HG02970 (cell line): ENCODE data around the gene KNDC1.

Source experiments
- ATAC-seq: cut with Tn5 transposase; IDR thresholded peaks from one replicate; pipeline ENCODE4 v1.9.1; 2021; ENCODE audit warnings: mild to moderate bottlenecking, moderate library complexity, moderate number of reproducible peaks; ENCODE audit not compliant: unreplicated experiment, low FRiP score

The KNDC1 gene

DNA sequence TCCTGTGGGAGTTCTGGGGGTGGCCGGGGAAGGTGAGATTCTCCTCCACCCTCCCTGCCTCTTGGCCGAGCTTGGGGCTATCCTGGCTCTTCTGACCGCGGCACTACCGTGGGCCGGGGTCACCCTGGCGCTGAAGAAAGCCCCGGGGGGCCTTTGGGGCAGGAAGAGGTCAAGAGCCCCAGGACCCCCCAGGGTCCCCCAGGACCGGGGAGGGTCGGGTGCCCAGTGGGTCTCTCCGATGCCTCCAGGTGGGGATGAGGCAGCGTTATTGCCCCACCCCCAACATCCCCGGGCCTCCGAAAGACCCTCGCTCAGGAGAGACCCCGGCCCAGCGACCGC, 439 bp upstream of the KNDC1 start:
- no peak for ATAC-seq

GRCh38 chr10:133160826-133161471, 930 bp downstream of the KNDC1 start:
- no peak for ATAC-seq

DNA sequence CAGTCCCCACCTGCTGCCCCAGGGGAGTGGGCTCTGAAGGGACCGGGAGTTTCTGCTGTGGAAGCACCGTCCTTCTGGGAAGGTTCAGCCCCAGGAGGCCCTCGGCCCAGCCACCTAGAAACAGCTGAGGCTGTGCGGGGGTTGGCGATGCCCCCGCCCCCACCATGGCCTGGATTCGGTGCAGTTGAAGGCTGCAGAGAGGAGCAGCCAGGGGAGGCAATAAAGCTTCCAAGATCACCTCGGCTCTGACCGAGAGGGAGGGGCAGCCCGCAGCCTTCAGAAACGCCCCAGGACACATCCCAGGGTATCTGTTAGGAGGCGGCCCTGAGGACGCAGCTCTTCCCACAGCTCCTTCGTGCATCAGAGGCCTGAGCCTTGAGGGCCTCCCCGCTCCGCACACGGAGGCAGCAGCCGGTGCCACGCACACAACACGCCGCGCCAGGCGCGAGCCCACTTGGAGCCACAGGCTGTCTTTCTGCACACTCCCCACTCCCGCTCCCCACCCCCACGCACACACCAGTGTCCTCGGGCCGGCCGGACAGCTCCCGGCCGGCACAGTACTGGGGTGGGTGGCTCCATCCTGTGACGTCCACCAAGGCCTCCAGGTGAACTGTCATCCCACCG, 1.6 kb downstream of the KNDC1 start:
- no peak for ATAC-seq

DNA sequence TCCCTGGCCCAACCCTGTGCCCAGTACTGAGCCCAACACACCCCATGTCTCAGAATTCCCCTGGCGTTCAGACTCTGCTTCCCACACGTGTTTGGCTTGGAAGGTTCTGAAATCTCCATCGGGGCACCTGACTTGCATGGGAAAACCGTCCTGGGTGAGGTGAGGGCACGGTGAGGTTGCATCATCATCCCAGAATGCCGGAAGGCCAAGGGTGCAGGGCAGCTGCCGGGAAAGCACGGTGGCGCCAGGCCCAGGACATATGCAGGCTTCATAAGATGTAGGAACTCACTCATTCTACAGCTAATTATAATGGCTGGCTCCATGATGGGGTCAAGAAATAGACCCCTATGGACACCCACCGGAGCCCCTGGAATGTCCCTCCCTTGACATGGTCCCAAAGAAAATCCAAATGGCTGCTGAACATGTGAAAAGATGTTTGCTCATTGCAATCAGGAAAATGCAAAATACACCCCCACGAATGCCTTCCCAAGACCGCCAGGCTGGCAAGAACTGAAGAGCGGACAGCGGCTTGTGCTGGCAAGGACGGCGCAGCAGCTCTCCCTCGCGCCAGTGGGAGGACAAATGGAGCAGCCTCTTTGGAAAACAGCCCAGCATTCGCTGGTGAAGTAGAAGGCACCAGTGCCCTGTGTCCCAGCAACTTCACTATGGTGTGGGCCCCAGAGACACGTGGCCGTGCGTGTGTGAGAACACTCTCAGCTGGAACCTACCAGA, 2.3 kb downstream of the KNDC1 start:
- ATAC-seq: no peak

DNA sequence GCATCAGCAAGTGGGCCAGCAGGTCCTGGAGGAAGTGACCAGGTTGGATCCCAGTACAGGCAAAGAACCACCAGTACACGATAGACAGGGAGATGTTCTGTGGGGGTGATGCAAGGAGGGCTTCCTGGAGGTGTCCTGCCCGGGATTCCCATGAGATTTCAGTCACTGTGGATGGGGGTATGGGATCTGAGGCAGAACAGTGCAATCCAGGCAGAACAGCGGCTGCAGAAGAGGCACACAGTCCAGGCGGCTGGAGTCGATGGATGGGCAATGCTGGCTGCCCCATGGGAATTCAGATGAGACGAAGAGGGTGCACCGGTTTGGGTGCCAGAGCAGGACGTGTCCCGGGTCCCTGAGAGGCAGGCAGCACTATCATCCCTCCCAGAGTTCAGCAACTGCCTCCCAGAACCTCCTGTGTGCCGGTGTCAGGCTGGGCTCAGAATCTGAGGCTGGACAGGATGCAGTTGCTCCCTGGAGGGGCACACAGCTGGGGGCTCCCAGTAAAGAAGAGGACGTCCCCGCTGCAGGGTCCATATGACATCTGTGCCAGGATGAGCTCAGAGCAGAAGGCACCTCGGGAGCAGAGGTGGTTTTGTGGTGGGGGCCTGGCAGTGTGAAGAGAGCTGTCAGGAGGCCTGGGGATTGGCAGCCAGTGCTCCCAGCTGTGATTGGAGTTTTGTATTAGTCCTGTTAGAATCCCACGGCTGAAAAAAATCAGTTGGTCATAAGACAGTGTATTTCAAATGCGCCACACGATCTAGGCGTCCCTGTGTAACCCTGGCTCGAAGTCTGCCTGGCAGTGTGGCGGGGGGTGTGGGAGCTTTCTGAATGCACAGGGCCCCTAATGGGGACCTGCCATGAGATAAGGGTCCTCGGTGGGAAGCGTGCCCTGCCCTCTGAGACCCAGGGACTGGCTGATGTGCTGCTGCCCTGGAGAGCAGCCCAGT, 3.2 kb downstream of the KNDC1 start:
- no peak for ATAC-seq

DNA sequence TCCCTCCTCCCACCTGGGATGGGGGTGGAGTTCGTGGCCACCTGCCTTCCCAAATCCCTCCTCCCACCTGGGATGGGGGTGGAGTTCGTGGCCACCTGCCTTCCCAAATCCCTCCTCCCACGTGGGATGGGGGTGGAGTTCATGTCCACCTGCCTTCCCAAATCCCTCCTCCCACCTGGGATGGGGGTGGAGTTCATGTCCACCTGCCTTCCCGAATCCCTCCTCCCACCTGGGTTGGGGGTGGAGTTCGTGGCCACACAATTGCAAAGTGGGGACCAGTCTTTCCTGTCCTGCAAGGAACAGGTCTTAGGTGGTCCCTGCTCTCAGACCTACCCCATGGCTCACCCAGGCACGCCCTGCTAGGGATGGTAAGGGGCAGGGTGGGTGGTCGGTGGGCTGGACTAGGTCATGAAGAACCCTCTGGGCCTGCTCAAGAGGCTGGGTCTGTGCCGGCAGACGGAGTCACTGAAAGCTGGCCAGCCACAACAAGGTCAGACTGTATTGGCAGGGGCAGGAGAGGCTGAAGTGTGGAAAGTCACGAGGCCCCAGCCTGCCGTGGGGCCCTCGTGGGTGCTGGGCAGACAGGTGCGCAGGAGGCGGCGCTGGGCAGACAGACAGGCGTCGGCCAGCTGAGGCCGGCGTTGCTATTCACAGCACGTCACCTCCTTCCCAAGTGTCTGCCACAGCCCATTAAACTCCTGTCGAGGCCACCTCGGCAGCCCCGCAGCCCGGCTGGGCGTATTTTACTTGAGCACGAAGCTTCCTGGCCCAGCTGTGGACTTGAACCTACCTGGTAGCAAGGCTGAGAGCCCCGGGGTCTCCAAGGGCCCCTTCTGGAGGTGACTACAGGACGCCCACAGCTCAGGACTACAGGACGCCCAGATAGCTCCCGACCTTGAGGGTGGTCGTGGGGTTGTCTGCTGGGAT, 4.1 kb downstream of the KNDC1 start:
- no peak for ATAC-seq

DNA sequence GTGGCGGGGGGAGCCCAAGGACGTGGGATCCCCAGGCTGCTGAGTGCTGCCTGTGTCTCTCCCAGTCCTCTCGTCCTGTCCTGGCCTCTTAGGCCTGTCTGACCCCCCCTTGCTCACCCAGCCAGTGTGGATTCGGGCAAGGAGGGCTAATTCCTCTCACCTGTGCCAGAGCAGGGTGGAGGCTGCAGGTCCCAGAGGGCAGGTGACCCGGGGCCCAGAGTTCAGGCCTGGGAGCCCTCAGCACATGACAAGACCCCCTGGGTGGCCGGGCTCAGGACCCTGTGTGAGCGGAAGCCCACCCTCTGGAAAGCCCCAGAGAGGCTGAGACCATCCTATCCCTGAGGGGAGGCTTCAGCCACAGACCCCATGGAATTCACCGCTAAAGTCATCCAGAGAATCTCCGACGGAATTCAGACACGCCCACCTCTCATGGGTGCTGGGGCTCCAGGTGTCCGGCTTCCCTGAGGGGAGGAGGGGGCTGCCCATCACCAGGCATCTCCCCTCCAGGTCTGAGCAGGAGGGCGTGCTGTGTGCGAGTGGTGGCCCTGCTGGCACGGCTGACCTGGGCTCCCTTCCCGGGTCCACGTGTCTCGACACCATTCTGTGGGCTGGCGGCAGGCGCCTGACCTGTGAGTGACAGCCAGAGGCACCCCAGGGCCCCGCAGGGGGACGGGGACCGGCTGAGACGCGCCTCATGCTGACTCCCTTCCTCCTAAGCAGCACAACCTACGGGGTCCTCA, 5.0 kb downstream of the KNDC1 start:
- no peak for ATAC-seq

- no peak for ATAC-seq
These were observed 5.8 kb downstream of the KNDC1 start for GRCh38 chr10:133165556-133166503.

DNA sequence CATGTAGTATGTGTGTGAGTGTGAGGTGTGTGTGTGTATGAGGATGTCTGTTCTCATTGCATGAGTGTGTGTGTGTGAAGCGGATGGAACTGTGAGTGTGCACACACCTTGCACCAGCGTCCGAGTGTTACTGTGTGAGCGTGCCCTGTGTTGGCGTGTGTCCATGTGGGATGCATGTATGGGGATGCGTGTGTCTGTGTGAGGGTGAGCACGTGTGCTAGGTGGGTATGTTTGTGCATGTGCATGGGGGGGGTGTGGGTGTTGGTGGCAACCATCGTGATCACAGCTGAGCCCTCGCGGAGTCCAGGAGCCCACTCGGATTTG, 6.4 kb downstream of the KNDC1 start:
- ATAC-seq: no peak

DNA sequence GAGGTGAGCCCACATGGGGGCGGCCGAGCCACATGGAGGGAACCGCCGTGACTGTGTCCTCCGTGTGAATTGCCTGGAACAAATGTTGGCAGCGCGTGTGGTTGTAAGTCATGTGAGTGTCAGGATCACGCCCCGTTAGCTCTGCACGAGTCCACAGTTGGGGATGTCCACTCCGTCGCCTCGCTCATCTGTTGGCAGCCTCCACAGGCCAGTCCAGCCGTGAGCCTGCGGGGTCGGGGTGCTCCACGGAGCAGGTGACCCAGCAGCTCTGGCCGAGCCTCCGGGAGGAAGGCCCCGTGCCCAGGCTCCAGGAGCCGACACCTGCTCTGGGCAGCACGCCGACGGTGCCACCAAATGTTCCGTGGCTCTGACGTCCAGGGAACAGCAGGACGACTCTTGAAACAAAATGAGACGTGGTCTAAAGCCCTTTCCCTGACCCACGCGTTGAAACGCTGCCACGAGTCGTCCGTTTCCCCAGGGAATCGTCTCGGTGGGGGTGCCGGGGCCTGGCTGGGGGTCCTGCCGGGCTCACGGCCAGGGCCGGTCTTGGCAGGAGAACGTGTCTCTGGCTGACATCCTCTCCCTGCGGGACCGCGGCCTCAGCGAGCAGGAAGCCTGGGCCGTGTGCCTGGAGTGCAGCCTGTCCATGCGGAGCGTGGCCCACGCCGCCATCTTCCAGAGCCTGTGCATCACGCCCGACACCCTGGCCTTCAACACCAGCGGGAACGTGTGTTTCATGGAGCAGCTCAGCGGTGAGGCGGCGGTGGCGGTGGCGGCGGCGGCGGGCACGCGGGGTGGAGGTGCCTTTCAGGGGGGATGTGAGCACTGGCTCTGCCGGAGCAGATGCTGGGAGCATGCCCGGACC, 7.0 kb downstream of the KNDC1 start:
- no peak for ATAC-seq

DNA sequence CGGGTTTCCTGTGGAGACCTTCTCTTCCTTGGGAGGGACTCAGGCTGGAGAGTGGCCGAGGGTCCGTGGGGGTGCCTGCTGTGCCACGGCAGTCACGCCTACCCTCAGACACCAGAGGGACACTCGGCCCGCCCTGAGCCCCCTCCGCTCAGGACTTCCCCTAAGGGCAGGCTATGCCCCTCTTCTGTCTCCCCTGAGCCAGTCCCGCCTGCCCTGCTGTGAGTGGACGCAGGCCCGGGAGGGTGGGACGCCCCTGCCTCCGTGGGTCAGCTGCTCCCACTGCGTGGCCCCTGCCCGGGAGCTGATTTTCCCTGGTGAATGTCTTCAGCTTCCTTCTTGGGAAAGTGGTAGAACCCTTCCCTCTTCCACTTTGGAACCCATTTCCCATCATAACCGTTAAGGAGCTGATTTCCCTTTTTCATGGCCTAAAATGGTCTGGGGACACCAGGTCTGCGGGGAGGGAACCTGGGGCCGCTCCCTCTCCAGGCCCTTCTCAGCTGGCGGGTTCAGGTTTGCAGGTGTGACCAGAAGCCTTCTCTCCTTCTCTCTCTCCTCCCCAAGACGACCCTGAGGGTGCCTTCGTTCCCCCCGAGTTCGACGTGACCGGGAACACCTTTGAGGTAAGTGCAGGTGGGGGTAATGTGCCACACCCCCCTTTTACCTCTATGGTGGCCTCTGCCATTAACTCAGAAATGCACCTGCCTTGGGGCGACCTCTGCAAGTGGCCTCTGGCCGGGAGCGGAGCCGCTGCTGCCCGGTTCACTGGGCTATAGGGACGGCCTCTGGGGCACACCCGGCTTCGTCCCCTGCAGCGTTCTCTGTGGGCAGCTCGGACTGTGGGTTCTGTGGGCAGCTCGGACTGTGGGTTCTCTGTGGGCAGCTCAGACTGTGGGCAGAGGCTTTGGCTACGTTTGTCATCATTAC, 7.9 kb downstream of the KNDC1 start:
- no peak for ATAC-seq

DNA sequence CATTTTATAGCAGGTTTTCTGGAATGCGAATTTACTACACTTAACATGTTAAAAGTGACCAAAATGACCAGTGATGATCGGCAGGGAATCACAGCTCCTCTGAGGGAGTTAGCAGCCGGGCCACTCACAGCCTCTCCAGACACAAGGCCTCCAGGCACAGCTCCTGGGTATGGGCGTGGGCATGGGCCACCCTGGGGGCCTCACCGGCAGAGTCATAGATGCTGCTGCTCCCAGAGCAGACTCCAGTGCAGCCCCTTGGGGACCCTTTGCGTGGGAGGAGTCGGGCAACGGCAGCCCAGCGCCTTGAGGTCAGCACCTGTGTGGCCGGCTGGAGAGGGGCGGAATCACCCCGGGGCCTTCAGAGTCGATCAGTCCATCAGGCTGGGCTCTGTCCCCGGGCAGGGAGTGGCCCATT, 8.6 kb downstream of the KNDC1 start:
- no peak for ATAC-seq

- ATAC-seq: no peak
These were observed 9.3 kb downstream of the KNDC1 start for GRCh38 chr10:133169173-133169947.

DNA sequence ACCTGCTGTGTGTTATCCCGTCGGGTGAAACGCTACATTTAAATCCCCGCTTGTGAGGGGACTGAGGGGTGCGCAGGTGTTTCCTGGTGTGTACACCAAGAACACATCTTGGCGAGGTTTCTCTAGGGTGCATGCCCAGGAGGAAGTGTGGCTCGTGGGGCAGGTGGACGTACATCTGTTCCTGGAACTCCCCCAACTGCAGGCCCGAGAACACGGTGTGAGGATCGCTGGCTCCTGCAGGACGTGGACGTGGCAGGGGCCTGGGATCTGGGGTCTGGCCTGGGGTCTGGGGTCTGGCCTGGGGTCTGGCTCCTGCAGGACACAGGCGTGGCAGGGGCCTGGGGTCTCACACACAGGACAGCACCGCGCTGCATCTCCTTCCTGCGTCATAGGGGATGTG, 10.1 kb downstream of the KNDC1 start:
- ATAC-seq: no peak

DNA sequence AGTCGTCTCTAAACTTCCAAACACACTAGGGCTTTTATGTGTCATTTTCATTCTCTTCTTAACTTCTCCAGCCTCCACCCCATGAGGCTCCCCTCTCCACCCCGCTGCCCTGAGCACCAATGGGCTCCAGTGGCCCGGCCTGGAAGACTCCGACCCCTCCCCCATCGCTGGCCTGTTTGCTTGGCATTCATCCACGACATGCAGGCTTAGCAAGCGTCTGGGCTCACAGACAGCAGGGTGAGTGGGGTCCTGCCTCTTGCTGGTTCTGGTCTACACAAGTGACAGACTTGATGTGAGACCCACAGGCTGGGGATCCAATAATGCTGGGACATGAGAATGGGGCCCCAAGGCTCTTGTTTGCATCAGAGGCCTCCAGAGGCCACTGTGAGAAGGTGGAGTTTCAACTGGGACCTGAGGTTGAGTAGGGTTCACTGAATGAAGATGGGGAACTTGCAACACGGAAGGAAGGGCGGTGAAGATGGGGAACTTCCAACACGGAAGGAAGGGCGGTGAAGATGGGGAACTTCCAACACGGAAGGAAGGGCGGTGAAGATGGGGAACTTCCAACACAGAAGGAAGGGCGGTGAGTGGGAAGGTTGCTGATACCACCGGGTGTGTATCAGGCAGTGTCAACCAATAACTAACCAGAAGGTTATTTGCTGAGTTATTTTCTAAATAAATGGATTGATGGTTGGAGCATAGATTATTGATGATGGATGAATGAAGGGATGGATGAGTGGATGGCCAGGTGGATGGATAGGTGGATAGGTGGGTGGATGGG, 14.0 kb downstream of the KNDC1 start:
- no peak for ATAC-seq
